Stimulated activated CD4-positive, alpha-beta T cell treated with anti-CD3 and anti-CD28 coated beads, Interleukin-12 subunit alpha, Interleukin-12 subunit beta, amount 100 ng/mL, for 24 hours (primary cell): Measurements from ENCODE around the gene MKNK1.

Source experiments
- DNase-seq, 2 experiments: peaks; one replicate each; pipeline ENCODE4 v3.0.0-alpha.2; 2020; ENCODE audit warnings: low read depth in 2 of 2

Gene MKNK1

DNA sequence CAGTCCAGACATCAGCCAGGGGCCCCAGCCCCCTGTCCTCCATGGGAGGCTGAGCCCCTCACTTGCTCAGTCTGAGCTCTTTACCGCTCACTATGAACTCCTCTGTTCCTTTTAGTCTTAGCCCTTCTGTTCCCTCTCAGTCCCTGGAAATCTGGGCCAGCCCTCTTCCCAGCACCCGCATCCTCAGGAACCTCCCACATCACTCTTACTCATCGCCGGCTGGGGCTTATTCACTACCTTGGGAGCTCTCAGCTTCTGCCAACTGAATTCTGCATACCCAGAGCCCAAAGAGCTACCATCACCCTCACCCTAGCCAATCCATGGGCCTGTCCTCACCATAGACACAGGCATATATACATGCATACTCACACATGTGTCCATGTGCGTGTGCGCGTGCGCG is 64.1 kb downstream of the MKNK1 start:
- no peak for DNase-seq

DNA sequence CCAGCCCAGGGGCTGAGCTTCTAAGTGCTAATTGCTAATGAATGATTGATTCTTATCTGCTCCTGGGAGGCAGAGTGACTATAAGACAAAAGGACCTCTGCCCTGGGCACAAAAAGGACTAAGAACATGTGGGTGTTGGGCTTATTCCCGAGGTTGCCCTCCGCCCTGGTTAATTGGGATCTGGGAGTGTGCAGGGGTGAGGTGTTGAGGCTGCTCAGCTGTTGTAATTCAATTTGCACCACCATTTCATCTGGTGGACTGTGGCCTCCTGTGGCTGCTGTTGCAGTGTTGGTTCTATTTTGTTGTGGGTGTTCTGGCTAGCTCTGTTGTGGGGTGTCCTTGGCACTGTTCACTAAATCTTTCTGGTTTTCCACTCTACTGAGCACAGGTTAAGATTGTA is 65.9 kb downstream of the MKNK1 start:
- no peak for DNase-seq

DNA sequence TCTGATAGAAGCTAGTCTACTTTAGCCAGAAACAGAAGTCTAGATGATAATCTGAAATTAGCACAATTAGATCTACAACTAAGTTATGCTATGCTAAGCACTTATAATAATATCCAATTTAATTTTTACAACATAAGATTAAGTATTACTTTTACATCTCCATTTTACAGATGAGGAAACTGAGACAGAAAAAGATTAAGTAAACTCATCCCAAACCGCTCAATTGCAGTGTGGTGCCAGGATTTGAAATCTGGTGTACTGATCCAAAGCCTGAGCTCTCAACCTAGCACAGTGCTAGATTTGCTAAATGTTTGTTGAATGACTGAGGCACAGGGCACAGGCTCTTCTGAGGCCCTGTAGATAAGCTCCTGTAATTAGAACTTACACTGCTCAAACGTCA is 66.4 kb downstream of the MKNK1 start:
- no peak for DNase-seq

DNA sequence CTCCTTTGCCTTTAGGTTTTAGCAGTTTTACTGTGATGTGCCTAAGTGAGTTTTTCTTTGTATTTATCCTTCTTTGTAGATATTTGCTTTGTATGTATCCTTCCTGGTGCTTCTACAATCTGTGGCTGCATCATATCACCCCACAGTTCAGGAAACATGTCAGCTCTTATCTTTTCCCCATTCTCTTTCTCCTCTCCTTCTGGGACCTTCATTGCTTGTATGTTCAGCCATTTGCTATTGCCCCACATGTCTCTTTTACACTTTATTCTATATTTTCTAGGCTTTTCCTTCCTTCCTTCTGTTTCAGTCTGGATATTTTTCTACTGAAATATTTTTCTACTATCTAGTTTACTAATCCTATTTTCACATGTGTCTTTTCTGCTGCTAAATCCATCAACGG is 67.5 kb downstream of the MKNK1 start:
- DNase-seq, result no peak

DNA sequence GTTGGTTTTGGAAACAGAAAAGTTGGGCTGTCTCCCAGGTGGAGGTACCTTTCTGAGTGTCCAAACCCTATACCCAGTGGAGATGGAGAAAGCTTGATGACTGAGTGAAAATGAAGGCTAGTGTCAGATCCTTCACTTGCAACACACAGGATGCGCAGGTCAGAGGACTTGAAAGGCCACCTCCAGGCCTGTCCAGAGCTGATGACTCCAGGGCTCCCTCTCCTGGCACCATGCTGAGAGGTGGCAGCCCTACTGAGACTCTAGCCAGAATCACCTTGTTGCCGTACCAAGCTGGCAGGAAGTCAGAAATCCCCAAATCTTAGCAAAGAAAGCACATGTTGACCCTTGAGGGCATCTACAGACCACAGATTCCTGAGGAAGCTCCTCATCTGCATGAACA is 69.0 kb downstream of the MKNK1 start:
- no peak for DNase-seq

DNA sequence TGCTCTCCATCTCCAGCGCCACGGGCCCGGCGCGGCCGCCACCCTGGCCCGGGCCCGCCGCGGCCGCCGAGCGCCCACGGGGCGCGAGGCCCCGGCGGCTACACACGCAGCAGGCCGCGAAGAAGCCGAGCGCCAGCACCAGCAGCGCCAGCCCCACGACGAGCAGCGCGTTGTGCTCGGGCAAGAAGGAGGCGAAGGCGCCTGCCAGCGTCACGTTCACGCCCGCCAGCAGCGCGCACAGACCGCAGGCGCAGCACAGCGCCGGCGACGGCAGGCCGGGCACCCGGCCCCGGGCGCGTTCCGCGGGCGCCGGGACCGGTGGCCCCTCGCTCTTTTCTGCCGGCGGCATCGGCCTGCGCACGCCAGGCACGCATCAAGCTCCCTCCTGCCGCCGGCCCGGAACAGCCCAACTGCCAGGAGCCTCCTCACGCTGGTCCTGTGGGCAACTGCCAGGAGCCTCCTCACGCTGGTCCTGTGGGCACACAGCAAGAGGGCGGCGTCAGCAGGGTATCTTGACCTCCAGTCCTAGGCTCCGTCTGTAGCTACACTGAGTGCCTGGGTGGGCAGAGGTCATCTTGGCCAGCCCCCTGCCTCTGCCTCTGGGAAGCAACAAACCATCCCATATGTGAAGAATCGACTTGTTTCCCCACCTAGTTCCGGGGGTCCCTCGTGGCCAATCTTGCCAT is 70.7 kb downstream of the MKNK1 start:
- DNase-seq, result no peak

DNA sequence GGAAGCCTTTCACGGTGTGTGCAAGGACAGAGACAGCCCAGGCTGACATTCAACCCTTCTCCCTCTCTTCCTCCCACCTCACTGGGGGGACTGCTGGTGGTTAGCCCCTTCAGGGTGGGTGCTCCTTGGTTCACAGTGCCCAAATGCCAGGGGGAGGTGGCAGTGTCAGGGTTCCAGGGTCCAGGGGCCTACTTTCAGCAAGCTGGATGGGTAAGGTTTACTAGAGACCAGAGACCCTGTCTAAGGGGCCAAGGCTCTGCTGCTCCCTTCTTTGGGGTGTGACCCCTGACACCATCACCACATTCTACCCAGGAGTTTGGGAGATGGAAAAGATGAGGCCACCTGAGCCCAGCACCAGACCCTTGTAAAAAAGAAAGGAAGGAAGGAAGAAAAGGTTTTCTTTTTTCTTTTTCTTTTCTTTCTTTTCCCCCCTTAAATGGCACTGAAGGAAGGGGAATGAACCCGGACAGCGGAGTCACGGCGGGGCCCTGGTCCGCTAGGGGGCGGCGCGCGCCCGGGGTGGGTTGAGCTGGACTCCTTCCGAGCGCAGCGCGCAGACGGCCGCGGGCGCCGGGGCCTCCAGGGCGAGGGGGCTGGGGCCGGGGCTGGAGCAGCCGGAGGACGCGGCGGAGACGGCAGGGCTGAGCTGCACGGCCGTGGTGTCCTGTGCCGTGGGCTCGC is 71.4 kb downstream of the MKNK1 start:
- DNase-seq, result peak; percentile 31 to 63

DNA sequence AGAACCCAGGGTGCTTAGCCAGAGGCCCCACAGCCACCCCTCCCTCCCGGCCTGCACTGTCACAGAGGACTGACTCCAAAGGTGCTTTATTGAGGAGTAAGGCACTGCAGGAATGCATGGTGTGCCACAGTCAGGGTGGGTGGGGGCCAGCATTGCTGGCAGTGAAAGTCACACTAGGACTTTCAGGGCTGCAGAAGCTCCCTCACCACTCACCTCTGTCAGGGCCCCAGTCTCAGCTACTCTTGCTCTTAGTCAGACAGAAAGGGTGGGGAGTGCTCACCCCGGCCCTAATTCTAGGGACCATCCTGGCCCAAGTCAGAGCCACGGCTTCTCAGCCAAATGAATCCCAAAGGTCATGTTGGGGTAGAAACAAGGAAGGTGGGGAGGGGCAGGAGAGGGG is 72.0 kb downstream of the MKNK1 start:
- no peak for DNase-seq

DNA sequence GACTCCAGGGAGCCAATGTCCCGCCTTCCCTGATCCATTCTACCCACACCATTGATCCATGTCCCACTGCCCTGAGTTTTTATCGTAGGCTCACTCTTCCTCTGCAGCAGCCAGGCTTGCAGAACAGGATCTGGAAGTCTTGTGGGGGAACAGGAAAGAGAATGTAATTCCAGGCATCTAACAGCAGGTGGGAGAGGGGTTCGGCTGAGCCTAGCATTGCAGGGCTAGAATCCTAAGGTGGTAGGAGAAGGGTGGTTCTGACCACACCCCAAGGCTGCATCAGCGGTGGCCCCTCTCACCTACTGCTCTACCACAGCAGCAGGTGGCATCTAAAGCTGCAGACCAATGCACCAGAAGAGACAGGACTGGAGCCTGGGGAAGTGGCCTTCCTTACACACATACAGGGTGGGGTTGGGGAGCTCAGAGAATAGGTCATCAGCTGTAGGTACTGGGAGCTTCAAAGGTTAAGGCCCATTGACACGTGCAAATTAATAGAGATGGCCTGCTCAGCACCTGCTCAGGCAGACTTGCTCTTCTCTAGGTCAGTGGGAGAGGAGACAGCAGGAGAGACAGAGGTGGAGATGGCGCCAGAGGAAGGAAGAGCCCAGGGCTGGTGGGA is 73.2 kb downstream of the MKNK1 start:
- DNase-seq, result no peak

DNA sequence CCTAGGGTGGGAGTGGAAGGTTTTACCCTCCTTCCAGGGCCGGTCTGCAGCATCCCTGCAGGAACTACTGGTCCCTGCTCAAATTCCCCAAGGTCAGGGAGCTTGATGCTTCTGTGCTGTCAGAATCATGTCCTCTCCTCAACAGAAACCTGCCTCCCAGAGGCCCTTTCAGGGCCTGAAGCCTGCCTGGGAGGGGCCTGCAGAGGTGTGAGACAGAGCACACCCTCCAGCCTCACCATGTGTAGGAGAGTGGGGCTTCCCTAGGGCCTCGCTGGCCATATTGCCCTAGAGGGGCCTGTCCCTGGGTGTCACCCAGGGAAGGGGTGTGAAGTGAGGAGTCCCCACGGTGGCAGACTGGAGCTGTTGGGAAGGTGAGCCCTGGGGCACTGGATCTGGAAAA is 73.8 kb downstream of the MKNK1 start:
- DNase-seq, result no peak

DNA sequence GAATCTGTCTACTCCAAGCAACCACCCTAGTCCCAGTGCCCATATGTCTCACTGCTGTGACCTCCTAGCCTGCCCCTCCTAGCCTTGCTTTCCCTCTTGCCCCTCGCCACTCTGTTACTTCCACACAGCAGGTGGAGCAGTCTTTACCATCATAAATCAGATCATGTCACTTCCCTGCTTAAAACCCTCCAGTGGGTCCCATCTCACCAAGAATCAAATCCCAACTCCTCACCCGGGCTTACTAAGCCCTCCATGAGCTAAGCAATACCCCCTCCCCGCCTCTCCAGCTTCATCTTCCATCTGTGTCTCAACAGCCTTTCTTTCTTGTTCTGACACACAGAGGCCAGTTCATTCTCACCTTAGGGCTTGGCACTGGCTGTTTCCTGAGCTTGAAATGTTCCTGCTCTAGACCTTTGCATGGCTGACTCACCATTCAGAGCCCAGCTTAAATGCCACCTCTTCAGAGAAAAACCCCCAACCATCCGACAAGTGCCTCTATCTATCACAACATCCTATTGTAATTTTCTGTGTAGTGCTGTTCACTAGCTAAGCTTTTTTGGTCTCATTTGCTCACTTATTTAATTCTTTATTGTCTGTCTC is 74.9 kb downstream of the MKNK1 start:
- no peak for DNase-seq

DNA sequence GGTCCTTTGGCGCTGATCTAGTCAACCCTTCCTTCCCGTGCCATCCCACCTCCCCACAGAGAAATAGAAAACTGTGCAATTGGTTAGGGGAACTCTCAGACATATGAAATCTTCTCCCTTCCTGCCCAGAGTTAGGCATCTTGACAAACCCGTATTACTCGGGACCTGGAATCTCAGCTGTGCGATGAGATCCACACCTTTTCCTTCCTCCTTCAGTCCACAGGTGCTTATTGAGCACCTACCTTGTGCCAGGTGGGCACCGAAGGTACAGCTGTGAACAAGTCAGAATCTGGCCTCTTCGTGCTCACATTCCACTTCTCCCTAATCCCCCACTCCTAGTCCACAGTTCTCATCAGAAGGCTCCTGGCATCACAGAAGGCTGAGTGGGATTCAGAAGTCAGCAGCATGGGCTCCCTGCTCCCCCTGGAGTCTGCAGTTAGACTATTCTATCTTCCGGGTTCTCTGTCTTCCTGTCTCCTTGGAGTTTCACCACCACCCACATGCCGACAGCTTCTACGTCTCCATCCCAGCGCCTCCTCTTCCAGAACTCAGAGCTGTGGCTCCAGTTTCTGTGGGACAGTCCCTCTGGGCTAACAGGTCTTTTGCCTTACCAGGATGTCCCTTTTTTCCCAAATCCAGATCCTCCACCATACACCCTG is 75.6 kb downstream of the MKNK1 start:
- no peak for DNase-seq

DNA sequence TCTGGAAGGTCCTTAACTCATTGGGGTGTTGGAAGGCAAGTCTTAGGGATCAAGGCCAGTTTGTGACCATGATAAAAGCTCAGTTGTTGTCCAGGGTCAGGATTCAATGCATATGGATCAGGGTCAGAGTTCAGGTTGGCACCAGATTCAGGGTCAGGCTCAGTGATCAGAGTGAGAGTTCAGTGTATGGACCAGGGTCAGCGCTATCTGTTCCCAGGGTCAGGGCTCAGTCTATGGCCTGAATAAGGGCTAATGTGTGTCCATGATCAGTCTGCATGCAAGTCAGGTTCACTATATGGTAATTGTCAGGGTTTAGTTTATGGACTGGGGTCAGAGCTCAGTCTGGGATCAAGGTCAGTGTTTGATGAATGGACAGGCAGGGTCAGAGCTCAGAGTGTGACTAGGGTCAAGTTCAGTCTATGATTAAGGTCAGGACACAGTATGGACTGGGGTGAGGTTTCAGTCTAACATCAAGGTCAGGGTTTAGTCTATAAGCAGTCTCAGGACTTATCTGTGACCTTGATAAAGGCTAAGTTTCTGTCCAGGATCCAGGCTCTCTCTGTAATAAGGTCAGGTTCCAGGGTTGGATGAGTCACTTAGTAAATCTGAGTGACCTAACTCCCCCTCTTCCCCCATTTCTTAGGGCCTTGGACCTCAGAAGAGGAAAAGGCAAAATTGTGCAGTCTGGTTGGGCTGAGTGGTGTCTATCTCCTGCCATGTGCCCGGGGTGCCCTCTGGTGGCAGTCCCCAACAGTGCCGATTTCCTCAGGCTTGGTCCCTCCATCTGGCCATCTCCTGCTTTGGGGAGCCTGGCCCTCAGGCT is 76.4 kb downstream of the MKNK1 start:
- DNase-seq, result peak; percentile 46 to 81

DNA sequence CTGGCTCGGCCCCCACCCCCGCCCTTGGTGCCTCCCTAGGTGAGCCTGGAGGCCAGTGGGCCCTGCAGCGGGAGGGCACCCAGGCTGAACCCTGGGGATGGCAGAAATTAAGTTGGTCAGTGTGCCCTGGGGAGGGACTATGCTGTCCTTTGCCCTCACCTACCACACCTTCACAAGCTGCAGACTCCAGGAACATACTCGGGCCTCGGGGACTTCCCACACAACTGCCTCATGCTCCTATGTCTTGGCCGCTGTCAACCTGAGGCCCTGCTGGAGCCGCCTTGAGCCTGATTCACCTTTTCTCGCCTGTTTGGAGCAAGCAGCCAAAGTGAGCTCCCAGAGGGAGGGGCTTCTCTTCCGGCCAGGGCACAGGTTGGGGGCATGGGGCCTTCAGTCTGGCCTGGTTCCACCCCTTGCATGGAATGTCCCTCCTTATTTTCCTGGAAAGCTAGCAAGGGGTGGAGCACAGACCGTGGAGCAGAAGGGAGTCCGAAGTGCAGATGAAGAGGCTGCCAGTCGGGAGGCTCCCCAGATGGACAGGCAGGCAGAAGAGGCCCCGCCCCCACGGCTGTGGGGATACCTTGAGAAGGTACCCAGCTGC is 77.3 kb downstream of the MKNK1 start:
- DNase-seq, result no peak

DNA sequence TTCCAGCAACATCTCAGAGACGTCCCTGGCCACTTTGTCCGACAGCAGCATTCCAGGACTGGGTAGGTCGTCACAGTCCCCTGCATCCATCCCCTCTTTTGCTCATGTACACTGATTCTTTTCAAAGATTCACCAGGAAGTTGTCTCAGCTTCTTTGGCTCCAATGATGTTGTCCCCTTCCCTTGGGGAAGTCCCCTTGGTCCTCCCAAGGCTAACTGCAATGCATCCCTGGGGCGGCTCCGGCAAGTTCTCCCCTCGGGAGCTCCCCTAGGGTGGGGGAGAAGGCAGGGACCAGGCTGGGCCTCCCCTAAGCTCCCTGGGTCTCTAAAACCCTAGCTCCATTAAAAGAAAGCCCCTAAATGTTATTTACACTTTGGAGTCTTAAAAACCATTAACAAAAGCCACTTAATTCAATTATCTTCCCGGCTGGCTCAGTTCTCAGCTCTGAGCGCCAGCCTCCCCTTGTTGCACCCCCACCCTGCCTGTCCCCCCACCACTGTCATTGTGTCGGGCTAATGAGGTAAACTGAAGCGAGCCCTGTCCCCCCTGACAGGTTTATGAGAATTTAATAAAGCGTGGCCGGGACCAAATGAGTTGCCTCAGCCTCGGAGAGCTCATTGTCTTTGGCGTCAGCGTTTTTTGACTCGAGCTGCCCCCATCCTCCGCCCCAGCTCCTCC is 77.9 kb downstream of the MKNK1 start:
- DNase-seq, result no peak

DNA sequence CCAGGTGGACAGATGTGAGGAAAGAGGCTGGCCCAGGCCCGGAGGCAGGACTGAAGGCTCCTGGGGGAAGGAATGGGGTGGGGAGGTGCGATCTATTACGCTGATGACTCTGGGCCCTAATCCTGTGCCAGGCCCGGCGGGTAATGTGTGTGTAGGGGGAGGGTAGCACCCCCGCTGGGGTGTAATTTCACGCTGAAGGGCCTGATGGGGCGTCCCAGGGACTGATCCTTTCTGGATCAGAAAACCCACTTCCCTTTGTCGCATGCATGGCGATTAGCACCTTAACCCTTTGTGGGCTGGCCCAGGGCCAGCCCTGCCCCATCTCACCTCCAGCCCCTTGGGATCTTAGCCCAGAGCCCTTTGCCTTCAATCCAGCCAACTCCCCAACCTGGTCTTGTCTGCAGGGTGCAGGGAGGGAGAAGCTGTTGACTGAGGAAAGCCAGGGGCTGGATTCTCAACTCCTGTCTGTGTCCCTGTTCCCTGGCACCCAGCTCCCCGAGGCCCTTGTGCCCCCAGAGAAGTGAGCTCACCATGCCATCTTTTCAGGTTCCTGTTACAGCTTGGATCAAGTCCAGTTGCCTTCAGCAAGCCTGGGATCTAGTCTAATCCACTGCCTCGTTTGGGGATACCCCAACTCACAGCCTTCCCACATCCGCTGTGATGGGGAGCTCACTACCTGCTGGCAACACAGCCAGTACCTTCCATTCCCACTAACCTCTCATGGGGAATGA is 78.7 kb downstream of the MKNK1 start:
- DNase-seq, result no peak

DNA sequence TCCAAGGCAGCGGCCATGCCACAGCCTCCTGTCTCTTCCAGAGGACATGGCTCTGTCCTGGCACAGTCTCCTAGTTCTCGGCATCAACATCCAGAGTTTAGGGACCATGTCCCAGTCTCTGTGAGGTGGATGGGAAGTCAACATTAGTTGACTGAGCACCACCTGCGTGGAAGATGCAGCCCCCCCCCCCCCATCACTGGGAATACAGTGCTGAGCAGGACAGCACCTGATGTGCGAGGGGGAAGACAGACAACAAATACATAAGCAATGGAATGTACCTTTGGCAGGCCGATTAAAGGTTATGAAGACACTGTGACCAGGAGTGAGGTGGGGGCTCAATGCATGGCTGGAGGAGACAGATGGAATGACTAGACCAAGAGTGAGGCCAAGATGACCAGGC is 79.2 kb downstream of the MKNK1 start:
- DNase-seq, result no peak

DNA sequence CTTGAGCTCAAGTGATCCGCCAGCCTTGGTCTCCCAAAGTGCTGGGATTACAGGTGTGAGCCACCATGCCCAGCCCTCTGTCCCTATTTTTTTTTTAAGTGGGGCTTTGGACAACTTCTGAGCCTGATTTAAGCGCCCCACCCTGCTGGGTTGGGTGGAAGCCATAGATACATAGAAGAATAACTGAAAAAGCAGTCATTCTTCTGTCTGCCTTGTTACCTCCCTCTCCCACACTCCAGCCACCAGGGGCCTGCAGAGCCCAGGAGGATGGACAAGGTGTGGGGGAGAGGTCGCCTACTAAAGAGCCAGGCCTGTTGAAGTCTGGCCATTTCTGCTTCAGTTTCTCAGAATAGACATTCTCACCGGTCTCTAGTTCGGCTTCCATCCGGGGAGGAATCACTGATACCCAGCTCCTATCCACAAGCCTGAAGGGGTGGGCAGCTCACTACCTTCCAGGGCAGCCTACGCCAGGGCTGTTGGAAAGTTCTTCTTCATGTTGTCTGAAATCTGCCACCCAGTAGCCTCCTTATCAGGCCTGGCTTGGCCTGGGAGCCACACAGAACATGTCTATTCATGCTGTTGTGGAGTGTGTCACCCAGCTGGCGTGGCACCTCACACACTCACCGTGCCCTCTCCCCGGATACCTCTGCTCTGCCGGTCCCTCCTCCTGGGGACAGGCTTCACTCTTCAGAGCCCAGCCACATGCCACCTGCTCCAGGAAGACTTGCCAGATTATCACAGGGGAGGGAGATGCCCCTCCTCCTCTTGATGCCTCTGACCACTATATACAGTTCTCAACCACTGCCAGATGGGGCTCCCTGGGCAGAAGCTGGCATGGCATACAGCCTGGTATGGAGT is 80.3 kb downstream of the MKNK1 start:
- no peak for DNase-seq

DNA sequence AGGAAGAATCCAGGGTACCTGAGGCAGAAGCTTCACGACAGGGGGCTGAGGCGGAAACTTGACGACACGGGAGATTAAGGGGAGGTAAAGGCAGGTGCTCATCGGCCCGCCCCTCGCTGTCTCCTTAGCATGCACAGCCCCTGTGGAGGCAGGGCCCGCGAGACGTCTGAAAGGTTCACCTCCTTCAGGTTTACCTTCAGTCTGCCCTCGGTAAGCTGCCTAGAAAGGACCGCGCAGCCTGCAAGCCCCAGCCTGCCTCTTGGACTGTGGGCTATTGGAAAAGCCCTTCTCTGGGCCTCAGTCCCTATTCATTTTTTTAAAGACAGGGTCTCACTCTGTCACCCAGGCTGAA is 81.1 kb downstream of the MKNK1 start:
- DNase-seq, result no peak
